ENCODE data around the gene MOGAT3. TPM values are rescaled to one million over a fixed set of nuclear protein-coding genes. Genes with fewer than 3 reads are reported as not detected.

MOGAT3 gene
- total and polyA plus RNA-seq, 8 donors: not detected

GRCh38 chr7:101240226-101241014 lies 39.6 kb upstream of the MOGAT3 start:
- no peak for FAIRE-seq
- H3K4me1 ChIP-seq: peaks cover 0 to 11% (median 2%) of the 10 kb centered on the region in 3 donors
- no peak for TF ChIP-seq CTCF (IDR thresholded peaks at IDR 0.05)
- 90% methylated on average over 32 of the region's 32 CpGs for WGBS, 2 donors
- no peak for ATAC-seq
- H3K36me3 ChIP-seq: peaks cover 0 to 8% (median 0%) of the 10 kb centered on the region in 3 donors
- H3K27ac ChIP-seq: no peak overlapping the region
- no peak overlapping the region for H3K4me3 ChIP-seq
- no peaks in the 10 kb centered on the region for H3K27me3 ChIP-seq
- intact Hi-C loops (cut with DNase I): no loop called here
- peak in 1 of 6 donors; percentile 46 for DNase-seq
- no peaks in the 10 kb centered on the region for H3K9me3 ChIP-seq

- H3K27ac ChIP-seq: peak overlapping the region in 2 of 4 donors; percentile 59 to 62
- DNase-seq: no peak
- no peak for ATAC-seq
- intact Hi-C loops (cut with DNase I): no loop called here
- H3K4me1 ChIP-seq: peaks cover 0 to 8% (median 0%) of the 10 kb centered on the region in 3 donors
- no peaks in the 10 kb centered on the region for H3K9me3 ChIP-seq
- no peak overlapping the region for H3K4me3 ChIP-seq
- no peak for FAIRE-seq
- no peaks in the 10 kb centered on the region for H3K27me3 ChIP-seq
- TF ChIP-seq CTCF (IDR thresholded peaks at IDR 0.05): no peak
- WGBS, 2 donors: 92 to 95% methylated on average over 9 of the region's 9 CpGs
- H3K36me3 ChIP-seq: peaks cover 0 to 8% (median 0%) of the 10 kb centered on the region in 3 donors
These were observed 39.0 kb upstream of the MOGAT3 start for GRCh38 chr7:101239951-101240220.

GRCh38 chr7:101239191-101239950 lies 38.5 kb upstream of the MOGAT3 start:
- Histone ChIP-seq H3K27me3 (no peaks in the 10 kb centered on the region), H3K4me1 (peaks cover 0 to 8% (median 0%) of the 10 kb centered on the region in 3 donors), H3K36me3 (peaks cover 0 to 8% (median 0%) of the 10 kb centered on the region in 3 donors), H3K4me3 (no peak overlapping the region), H3K9me3 (no peaks in the 10 kb centered on the region), H3K27ac (peak overlapping the region; percentile 58 to 74 (median 60))
- ATAC-seq (no peak), DNase-seq (peak in 1 of 6 donors; percentile 72), FAIRE-seq (no peak)
- no peak for TF ChIP-seq CTCF (IDR thresholded peaks at IDR 0.05)
- intact Hi-C loops (cut with DNase I): no loop called here
- WGBS, 2 donors: 65 to 66% methylated on average over 21 to 27 of the region's 27 CpGs

- no peaks in the 10 kb centered on the region for H3K27me3 ChIP-seq
- peak; percentile 28 to 72 (median 58) for ATAC-seq
- H3K4me3 ChIP-seq: no peak overlapping the region
- H3K27ac ChIP-seq: peak overlapping the region; percentile 58 to 74 (median 60)
- peaks cover 0 to 4% (median 0%) of the 10 kb centered on the region in 3 donors for H3K4me1 ChIP-seq
- H3K9me3 ChIP-seq: no peaks in the 10 kb centered on the region
- 62 to 67% methylated on average over 28 of the region's 28 CpGs for WGBS, 2 donors
- peaks cover 0 to 8% (median 0%) of the 10 kb centered on the region in 3 donors for H3K36me3 ChIP-seq
- DNase-seq: peak in 2 of 6 donors; percentile 51 to 80
- no peak for FAIRE-seq
- TF ChIP-seq CTCF (IDR thresholded peaks at IDR 0.05): no peak
- intact Hi-C loops (cut with DNase I): no loop called here
These were observed 37.7 kb upstream of the MOGAT3 start for GRCh38 chr7:101238226-101239182.

Measured in pancreas (tissue), 10 donors.